Hematopoietic multipotent progenitor cell treated with erythropoietin and hydrocortisone succinate and interleukin-3 and kit ligand, for 6 days (in vitro differentiated cells): ENCODE results near the gene ADTRP.
A peak's percentile ranks its signal among the peaks of the same experiment; 100 is the strongest.

ENCODE experiments used
- DNase-seq: peaks from one replicate; pipeline ENCODE4 v3.0.0-alpha.2; 2015

Gene ADTRP, protein sequence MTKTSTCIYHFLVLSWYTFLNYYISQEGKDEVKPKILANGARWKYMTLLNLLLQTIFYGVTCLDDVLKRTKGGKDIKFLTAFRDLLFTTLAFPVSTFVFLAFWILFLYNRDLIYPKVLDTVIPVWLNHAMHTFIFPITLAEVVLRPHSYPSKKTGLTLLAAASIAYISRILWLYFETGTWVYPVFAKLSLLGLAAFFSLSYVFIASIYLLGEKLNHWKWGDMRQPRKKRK

GRCh38 chr6:11778648-11779328 lies at the start of gene ADTRP:
ADTRP (minus strand) TSS chr6:11778803; CDS start chr6:11778759, 44 bp downstream.
- peak; percentile 30 for DNase-seq

DNA sequence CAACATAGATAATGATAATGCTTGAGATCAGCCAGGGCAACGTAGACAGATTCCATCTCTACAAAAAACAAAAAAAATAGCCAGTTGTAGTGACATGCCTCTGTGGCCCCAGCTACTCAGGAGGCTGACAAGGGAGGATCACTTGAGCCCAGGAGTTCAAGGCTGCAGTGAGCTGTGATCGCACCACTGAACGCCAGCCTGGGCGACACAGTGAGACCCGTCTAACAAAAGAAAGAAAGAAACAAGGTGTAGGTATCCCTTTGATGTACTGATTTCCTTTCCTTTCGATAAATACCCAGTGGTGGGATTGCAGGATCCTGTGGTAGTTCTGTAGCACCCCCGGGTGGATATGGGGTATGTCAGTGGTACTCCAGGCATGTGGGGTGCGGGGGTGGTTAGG lies 48.2 kb upstream of the ADTRP start:
- DNase-seq, result no peak

DNA sequence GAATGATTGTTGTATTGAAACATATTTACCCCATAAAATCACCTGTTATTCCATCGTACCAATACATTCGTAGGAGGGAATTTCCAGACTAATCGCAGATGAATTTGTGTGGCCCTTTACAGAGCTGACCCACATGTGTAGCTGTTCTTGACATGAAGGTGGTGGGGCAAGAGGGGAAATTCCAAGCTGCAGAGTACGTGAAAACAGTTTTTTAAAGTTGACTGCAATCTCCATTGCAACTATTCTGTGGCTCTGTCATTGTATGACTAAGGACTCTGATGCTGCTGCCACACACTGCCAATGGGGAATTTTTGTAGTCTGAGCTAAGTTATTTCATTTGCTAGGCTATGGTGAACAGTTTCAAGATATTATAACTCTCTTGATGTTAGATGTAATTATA lies 46.4 kb upstream of the ADTRP start:
- DNase-seq, result no peak

GRCh38 chr6:11822346-11822745 lies 43.7 kb upstream of the ADTRP start:
- peak; percentile 38 for DNase-seq

- no peak for DNase-seq
Observed at GRCh38 chr6:11821781-11822180, 43.2 kb upstream of the ADTRP start.

DNA sequence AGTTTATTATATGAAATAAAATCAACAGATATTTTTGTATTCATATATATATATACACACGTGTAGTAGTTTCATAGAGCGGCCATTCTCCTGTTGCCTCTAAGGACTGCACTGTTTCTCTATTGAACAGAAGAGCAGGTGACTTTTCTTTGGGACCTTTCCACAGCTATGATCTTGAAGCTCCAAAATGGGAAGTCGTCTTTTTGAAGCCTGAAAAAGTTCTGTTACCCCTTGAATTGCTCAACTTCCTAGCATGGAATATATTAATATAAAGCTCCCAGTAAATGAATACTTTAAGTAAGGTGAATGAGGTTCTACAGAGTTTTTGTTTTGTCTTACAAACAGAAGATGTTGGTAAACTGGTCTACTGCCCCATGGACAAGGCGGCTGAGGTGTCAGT lies 42.2 kb upstream of the ADTRP start:
- DNase-seq, result peak; percentile 4

GRCh38 chr6:11819486-11819885 lies 40.9 kb upstream of the ADTRP start:
- no peak for DNase-seq

- no peak for DNase-seq
Observed at GRCh38 chr6:11815231-11815630, 36.6 kb upstream of the ADTRP start.

GRCh38 chr6:11814819-11815218 lies 36.2 kb upstream of the ADTRP start:
- no peak for DNase-seq

- DNase-seq, result no peak
Observed at GRCh38 chr6:11814106-11814505, 35.5 kb upstream of the ADTRP start.

GRCh38 chr6:11813606-11814005 lies 35.0 kb upstream of the ADTRP start:
- no peak for DNase-seq

GRCh38 chr6:11812951-11813350 lies 34.3 kb upstream of the ADTRP start:
- no peak for DNase-seq

DNA sequence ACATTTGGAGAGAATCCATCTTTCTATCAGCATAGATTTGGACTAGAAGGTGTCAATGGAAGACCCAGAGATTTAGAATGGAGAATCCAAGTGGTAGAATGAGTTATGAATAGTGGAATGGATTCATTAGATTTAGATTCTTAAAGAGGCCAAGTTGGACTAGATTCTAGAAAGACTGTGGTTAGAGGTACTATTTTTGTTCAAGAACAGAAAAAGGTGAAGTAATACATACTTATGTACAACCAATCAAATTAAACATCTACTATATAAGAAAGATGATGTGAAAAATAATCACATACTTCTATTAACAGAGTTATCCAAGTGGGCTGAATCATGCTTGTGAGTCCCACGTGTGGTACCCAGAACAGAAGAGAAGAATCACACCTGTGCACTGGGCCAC lies 33.8 kb upstream of the ADTRP start:
- DNase-seq, result no peak

DNA sequence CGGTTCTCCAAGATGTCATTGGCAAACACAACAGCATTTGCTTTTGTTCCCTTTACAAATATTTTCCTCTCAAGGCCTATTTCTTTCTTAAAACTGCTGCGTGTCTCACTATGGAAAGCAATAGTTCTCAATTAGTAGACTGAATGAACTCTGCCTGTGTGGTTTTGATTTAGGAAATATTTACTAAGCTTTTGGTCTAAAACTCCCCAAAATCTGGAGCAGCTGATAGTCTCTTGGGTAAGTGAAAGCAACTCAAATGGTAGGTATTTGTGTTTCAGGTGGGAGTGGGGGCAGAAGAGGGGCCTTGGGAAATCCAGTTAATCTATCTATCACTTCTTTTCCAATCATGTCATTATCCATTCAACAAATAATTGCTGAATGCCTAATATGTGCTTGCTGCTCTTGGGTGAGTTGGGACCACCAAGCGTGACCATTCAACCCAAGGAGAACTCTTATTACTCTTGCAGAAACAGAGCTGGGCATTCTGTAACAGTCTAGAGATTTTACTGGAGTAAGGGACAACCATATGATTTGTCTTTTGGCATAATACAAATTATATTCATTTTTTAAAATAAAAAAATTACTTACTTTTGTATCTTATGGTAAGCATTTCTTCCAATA lies 33.2 kb upstream of the ADTRP start:
- no peak for DNase-seq

GRCh38 chr6:11810854-11811643 lies 32.4 kb upstream of the ADTRP start:
- DNase-seq, result no peak

- peak; percentile 29 for DNase-seq
Observed at GRCh38 chr6:11810039-11810541, 31.5 kb upstream of the ADTRP start.

GRCh38 chr6:11808054-11808453 lies 29.5 kb upstream of the ADTRP start:
- DNase-seq, result no peak

DNA sequence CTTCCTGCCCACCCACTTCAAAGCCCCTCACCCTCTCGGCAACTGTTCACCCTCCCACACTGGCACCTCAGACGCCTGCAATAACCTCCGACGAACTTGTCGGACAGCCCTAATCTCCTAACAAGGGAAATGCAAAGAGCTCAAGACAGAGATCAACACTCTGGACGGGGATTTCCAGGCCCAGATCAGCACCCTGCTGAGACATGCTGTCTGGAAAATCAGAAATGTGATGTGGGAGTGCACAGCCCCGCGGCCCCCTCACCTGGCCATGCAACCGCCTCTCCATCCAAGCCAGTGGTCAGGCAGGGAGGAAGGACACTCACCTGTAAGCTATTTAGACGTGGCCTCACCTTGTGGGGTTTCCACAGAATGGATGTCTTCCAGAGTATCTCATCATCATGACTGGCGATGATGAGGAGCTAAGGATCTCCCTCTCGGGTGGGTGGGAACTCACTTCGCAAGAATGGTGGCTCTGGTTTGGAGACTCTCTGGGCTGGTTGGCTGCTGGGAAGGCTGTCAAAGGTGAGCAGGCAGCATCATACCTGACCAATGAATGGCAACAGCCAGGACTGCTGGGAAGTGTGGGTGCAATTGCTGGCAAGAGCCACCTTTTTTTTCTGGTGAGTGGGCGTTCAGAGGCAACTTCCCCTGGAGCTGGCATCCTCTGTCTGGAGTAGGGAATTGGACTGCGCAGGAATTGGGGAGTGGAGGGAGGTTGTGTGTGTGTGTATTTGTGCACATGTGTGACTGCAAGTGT lies 28.1 kb upstream of the ADTRP start:
- DNase-seq, result no peak

GRCh38 chr6:11805259-11806053 lies 26.9 kb upstream of the ADTRP start:
- no peak for DNase-seq

GRCh38 chr6:11804701-11805100 lies 26.1 kb upstream of the ADTRP start:
- no peak for DNase-seq

- DNase-seq, result peak; percentile 20
Observed at GRCh38 chr6:11804135-11804534, 25.5 kb upstream of the ADTRP start.

- no peak for DNase-seq
Observed at GRCh38 chr6:11803591-11803971, 25.0 kb upstream of the ADTRP start.
